ENCODE results near the gene PRLR. TPM values are rescaled to one million over a fixed set of nuclear protein-coding genes. Genes with fewer than 3 reads are reported as not detected.
A peak's percentile ranks its signal among the peaks of the same experiment; 100 is the strongest.

PRLR gene
- total and polyA plus RNA-seq, 10 of the 15 experiments (the other 5 are each of a cell fraction or from before 2014, with no cell fraction given) = 0.03 to 8.1 (median 0.20) TPM

DNA sequence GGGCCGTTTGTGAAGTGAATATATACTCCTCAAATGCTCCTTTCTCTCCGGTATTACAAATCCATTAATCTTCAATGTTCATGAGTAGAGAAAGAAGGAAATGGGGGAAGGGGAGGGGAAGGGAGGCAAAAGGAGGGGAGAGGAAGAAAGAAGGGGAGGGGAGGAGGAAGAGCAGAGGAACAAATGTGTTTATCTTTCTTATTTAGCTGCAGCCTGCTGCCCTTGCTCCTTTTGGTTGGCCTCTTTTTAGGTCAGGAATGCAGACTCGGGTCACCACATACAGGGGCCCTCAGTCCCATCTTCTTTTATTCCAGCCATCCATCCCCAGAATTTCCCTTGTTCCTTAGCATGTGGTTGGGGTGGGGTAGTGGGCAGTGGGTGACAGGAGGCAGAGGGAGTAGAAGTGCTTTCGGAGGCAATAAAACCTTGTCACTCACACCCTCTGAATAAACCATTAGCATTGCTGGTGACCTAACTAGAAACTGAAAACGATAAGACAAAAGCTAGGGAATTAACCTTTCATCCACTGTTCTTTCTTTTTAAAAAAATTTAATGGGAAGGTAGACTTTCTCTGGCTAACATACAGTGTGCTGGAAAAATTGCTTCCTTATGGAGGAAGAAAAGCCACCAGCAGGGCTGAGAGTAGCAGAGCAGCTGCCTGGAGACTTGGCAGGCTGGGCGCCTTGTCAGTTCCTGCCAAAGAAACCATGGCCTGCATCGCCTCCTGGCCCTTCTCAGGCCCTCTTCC lies 16.8 kb upstream of the PRLR start:
- H3K79me2 ChIP-seq (ENCODE audit: control insufficient read depth, insufficient read depth, low read length) = no peaks in the 10 kb centered on the region
- no peak overlapping the region for H2AFZ ChIP-seq (ENCODE audit: control insufficient read depth, low read depth, low read length)
- DNase-seq (ENCODE audit: low read depth, low spot score) (no peak), ATAC-seq (peak; percentile 75), FAIRE-seq (no peak)
- H4K20me1 ChIP-seq (ENCODE audit: control insufficient read depth, insufficient read depth) = no peaks in the 10 kb centered on the region
- no peak overlapping the region for H3K9ac ChIP-seq (ENCODE audit: control insufficient read depth, insufficient read depth, low read length)
- H3K4me3 ChIP-seq = no peak overlapping the region
- ChIA-PET SMC1A (ENCODE audit: uncharacterized antibody, unreplicated experiment) (interaction anchor here (0.8 to 6.6 kb wide), 24 partner anchors 9 to 230 kb away, joined by 3 to 95 read pairs (median 4); partner anchors contain the start of gene PRLR), POLR2A (interaction anchor here (0.7 to 6.0 kb wide), 7 partner anchors 9 to 338 kb away, joined by 3 to 46 read pairs (median 3); partner anchors contain the start of gene PRLR), CTCF (interaction anchor here (0.8 to 4.3 kb wide), 18 partner anchors 9 to 678 kb away, joined by 3 to 56 read pairs (median 4); partner anchors contain the start of gene PRLR), RAD21 (ENCODE audit: unreplicated experiment) (interaction anchor here (0.6 to 6.5 kb wide), 19 partner anchors 10 to 352 kb away, joined by 3 to 79 read pairs (median 6); partner anchors contain the start of gene PRLR)
- no TSS peak for BruUV-seq (replicated peaks)
- H3K4me2 ChIP-seq (ENCODE audit: control insufficient read depth, insufficient read depth) = no peak overlapping the region
- 31% methylated on average over 7 of the region's 7 CpGs for WGBS (ENCODE audit: insufficient coverage, insufficient replicate concordance, low lambda C conversion rate, missing lambda C conversion rate)
- peaks cover 2% of the 10 kb centered on the region; the same call in 1 of the 3 replicates for H3K9me3 ChIP-seq (replicated peaks; ENCODE audit: control insufficient read depth, insufficient read depth, low read length)
- no peaks in the 10 kb centered on the region for H3K36me3 ChIP-seq (ENCODE audit: control insufficient read depth in 2 of 2, insufficient read depth in 2 of 2, low read length in 1 of 2)
- H3K4me1 ChIP-seq (ENCODE audit: control insufficient read depth, insufficient read depth, low read length) = no peaks in the 10 kb centered on the region
- intact Hi-C loops (cut with micrococcal nuclease; ENCODE audit: unreplicated experiment) = loop anchor here (1.0 to 2.0 kb wide), 2 partner anchors 55 to 72 kb away; no protein-coding TSS in a partner anchor
- in situ Hi-C loops (cut with MboI) = no loop called here
- H3K27ac ChIP-seq (ENCODE audit: control insufficient read depth, insufficient read depth) = no peak overlapping the region; the same call in 1 of the 2 replicates
- H3K27me3 ChIP-seq (replicated peaks in 1 of 2; ENCODE audit: control insufficient read depth in 2 of 2, insufficient read depth in 2 of 2, low read length in 1 of 2) = no peaks in the 10 kb centered on the region
- no peak for TF ChIP-seq ZBED1 (IDR thresholded peaks at IDR 0.05; ENCODE audit: borderline replicate concordance)
- no peak for TF ChIP-seq SUZ12 (IDR thresholded peaks at IDR 0.05; ENCODE audit: unreplicated experiment)
- peak; percentile 56 to 61; a peak in 3 of 4 replicates for TF ChIP-seq IKZF2 (IDR thresholded peaks at IDR 0.05)
- TF ChIP-seq RBBP5 (conservative IDR thresholded peaks at IDR 0.05) = no peak
- 0 out of 2 replicates have a peak, but pooled peaks have one; percentile 26 for TF ChIP-seq NR2F1 (conservative IDR thresholded peaks at IDR 0.05)
- no peak for TF ChIP-seq NFIC (IDR thresholded peaks at IDR 0.05; ENCODE audit: low read depth, low read length)
- TF ChIP-seq, protein P1, sequence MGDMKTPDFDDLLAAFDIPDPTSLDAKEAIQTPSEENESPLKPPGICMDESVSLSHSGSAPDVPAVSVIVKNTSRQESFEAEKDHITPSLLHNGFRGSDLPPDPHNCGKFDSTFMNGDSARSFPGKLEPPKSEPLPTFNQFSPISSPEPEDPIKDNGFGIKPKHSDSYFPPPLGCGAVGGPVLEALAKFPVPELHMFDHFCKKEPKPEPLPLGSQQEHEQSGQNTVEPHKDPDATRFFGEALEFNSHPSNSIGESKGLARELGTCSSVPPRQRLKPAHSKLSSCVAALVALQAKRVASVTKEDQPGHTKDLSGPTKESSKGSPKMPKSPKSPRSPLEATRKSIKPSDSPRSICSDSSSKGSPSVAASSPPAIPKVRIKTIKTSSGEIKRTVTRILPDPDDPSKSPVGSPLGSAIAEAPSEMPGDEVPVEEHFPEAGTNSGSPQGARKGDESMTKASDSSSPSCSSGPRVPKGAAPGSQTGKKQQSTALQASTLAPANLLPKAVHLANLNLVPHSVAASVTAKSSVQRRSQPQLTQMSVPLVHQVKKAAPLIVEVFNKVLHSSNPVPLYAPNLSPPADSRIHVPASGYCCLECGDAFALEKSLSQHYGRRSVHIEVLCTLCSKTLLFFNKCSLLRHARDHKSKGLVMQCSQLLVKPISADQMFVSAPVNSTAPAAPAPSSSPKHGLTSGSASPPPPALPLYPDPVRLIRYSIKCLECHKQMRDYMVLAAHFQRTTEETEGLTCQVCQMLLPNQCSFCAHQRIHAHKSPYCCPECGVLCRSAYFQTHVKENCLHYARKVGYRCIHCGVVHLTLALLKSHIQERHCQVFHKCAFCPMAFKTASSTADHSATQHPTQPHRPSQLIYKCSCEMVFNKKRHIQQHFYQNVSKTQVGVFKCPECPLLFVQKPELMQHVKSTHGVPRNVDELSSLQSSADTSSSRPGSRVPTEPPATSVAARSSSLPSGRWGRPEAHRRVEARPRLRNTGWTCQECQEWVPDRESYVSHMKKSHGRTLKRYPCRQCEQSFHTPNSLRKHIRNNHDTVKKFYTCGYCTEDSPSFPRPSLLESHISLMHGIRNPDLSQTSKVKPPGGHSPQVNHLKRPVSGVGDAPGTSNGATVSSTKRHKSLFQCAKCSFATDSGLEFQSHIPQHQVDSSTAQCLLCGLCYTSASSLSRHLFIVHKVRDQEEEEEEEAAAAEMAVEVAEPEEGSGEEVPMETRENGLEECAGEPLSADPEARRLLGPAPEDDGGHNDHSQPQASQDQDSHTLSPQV (IDR thresholded peaks at IDR 0.05) = 0 out of 2 replicates have a peak, but pooled peaks have one; percentile 48
- TF ChIP-seq PAX5 (IDR thresholded peaks at IDR 0.05; ENCODE audit: borderline replicate concordance, low read depth, low read length) = no peak
- no peak for TF ChIP-seq RUNX3 (IDR thresholded peaks at IDR 0.05; ENCODE audit: low read length)
- TF ChIP-seq GATAD2B (conservative IDR thresholded peaks at IDR 0.05; ENCODE audit: low read depth) = no peak
- TF ChIP-seq TARDBP (IDR thresholded peaks at IDR 0.05; ENCODE audit: borderline replicate concordance) = no peak
- TF ChIP-seq, protein P2, sequence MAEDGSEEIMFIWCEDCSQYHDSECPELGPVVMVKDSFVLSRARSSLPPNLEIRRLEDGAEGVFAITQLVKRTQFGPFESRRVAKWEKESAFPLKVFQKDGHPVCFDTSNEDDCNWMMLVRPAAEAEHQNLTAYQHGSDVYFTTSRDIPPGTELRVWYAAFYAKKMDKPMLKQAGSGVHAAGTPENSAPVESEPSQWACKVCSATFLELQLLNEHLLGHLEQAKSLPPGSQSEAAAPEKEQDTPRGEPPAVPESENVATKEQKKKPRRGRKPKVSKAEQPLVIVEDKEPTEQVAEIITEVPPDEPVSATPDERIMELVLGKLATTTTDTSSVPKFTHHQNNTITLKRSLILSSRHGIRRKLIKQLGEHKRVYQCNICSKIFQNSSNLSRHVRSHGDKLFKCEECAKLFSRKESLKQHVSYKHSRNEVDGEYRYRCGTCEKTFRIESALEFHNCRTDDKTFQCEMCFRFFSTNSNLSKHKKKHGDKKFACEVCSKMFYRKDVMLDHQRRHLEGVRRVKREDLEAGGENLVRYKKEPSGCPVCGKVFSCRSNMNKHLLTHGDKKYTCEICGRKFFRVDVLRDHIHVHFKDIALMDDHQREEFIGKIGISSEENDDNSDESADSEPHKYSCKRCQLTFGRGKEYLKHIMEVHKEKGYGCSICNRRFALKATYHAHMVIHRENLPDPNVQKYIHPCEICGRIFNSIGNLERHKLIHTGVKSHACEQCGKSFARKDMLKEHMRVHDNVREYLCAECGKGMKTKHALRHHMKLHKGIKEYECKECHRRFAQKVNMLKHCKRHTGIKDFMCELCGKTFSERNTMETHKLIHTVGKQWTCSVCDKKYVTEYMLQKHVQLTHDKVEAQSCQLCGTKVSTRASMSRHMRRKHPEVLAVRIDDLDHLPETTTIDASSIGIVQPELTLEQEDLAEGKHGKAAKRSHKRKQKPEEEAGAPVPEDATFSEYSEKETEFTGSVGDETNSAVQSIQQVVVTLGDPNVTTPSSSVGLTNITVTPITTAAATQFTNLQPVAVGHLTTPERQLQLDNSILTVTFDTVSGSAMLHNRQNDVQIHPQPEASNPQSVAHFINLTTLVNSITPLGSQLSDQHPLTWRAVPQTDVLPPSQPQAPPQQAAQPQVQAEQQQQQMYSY (CRISPR knock-in tag; IDR thresholded peaks at IDR 0.05) = no peak
- no peak for TF ChIP-seq HCFC1 (IDR thresholded peaks at IDR 0.05; ENCODE audit: low read length)
- no peak for TF ChIP-seq SREBF2 (IDR thresholded peaks at IDR 0.05; ENCODE audit: low read length)
- TF ChIP-seq KAT2A (conservative IDR thresholded peaks at IDR 0.05; ENCODE audit: control insufficient read depth, low read depth, low read length) = no peak
